ENCODE measurements around the gene SEC16A.
A peak's percentile ranks its signal among the peaks of the same experiment; 100 is the strongest.

Gene SEC16A

DNA sequence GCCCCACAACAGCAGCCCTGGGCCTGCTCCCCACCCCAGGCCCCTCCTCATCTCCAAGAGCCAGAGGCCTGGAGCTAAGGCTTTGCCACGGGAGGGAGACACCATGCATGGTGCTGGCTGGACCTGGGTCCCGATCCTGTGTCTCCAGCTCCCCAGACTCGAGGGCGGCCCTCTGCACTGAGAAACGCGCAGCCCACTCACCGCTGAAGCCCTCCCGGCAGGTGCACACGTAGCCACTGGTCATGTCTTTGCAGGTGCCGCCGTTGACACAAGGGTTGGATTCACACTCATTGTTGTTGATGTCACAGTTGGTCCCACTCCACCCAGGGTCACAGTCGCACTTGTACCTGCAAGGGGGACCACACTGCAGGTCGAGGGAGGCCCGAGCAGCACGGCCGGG lies 30.4 kb upstream of the SEC16A start:
- TF ChIP-seq, protein P1, sequence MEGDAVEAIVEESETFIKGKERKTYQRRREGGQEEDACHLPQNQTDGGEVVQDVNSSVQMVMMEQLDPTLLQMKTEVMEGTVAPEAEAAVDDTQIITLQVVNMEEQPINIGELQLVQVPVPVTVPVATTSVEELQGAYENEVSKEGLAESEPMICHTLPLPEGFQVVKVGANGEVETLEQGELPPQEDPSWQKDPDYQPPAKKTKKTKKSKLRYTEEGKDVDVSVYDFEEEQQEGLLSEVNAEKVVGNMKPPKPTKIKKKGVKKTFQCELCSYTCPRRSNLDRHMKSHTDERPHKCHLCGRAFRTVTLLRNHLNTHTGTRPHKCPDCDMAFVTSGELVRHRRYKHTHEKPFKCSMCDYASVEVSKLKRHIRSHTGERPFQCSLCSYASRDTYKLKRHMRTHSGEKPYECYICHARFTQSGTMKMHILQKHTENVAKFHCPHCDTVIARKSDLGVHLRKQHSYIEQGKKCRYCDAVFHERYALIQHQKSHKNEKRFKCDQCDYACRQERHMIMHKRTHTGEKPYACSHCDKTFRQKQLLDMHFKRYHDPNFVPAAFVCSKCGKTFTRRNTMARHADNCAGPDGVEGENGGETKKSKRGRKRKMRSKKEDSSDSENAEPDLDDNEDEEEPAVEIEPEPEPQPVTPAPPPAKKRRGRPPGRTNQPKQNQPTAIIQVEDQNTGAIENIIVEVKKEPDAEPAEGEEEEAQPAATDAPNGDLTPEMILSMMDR (IDR thresholded peaks at IDR 0.05; ENCODE audit: borderline replicate concordance, control extremely low read depth, extremely low read depth, insufficient read depth, missing control alignments) = no peak
- no peak for DNase-seq (ENCODE audit: low spot score)
- in situ Hi-C loops (cut with MboI; ENCODE audit: low sequenced_read_pairs, unreplicated experiment) = no loop called here

DNA sequence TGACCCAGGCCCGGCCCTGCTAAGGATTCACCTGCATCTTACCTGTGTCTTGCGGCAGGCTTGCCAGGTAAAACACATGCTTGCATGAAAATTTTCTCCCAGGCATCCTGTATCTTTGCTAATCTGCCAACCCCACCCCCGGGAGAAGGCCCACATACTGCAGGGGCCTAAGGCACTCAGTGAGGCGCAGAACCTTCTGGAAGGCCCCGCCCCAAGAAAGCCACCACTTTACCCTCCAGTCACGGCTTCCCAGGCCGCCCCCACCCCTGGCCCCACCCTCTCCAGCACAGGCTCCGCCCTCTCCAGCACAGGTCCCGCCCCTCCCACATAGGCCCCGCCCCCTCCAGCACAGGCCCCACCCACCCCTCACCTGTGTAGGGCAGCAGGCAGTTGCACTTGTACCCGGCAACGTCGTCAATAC lies 29.8 kb upstream of the SEC16A start:
- in situ Hi-C loops (cut with MboI; ENCODE audit: low sequenced_read_pairs, unreplicated experiment) = no loop called here
- DNase-seq (ENCODE audit: low spot score) = peak; percentile 78
- TF ChIP-seq, protein P1 (IDR thresholded peaks at IDR 0.05; ENCODE audit: borderline replicate concordance, control extremely low read depth, extremely low read depth, insufficient read depth, missing control alignments) = no peak

DNA sequence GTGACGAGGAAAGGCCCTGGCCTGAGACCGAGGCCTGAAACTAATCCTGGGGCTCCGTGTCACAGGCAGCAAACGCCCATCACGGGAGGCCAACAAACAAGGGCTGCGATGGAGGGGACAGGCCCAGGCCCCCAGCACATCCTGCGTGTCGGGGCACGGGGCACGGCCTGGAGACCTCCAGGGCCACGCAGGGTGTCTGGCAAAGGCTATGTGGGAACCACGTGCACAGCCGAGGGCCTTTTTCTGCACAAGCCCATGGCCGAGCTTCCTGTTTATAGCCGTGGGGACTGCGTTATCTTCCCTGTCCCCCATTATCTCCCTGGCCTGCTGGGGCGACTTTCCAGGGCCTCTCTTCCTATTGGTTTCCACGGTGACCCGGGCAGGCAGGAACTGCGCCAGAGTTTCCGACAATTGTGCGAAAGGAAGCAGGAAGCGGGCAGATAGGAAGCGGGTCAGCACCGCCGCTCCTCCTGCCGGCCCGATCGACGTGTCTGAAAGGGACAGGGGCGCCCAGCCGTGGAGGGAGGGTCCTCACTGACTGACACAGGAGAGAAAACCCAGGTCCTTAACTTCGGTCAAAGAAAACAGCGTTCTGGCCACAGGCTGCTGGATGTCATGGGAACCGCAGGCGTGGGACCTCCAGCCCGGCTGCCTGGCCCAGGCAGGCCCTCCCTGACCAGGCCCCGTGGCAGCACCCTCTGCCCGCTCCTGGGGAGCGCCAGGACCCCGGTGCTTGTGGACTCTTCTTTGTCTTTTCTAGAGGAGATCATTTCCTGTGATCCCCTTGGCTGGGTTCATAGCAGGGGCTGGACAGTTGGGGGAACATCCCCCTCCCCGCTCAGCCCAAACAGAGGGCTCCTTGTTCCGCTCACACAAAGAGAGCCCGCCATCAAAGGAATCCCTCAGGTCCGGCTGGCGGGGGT lies 29.1 kb upstream of the SEC16A start:
- TF ChIP-seq, protein P1 (IDR thresholded peaks at IDR 0.05; ENCODE audit: borderline replicate concordance, control extremely low read depth, extremely low read depth, insufficient read depth, missing control alignments) = no peak
- no peak for DNase-seq (ENCODE audit: low spot score)
- in situ Hi-C loops (cut with MboI; ENCODE audit: low sequenced_read_pairs, unreplicated experiment) = no loop called here

DNA sequence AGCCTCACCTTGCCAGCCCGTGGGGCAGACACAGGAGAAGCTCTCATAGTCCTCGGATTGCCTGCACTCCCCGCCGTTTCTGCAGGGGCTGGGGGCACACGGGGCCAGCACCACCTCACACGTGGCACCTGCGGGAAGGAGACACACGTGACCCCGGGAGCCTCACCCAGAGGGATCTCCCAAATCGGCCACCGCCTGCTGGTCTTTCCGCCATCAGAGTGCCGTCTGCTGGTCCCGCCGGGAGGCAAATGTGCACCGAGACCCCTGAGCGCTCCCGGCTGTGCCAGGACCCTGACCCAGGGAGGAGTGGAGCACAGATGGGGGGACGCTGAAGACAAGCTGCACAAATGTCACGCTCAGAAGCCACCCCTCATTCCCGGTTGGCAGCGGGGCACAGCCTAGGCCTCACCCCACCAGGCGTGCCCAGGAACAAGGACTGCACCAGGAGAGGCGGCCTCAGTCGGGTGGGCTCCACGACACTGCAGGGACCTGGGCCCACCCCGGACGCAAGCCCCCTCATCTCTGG lies 28.4 kb upstream of the SEC16A start:
- in situ Hi-C loops (cut with MboI; ENCODE audit: low sequenced_read_pairs, unreplicated experiment) = no loop called here
- TF ChIP-seq, protein P1 (IDR thresholded peaks at IDR 0.05; ENCODE audit: borderline replicate concordance, control extremely low read depth, extremely low read depth, insufficient read depth, missing control alignments) = no peak

DNA sequence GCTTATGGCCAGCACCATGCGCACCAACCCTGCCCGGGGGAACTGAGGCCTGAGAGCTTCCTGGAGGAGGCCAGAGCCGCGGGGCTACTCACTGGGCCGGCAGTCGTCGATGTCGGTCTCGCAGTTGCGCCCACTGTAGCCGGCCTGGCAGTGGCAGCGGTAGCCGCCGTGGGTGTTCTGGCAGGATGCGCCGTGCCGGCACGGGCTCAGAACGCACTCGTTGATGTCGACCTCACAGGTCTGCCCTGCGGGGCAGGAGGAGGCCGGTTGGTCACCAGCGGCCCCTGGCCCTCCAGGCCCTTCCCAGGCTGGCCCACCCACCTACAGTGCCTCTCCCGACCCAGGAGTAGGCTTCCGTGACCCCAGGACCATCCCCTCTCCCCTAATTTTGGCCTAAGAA lies 27.7 kb upstream of the SEC16A start:
- no peak for DNase-seq (ENCODE audit: low spot score)
- TF ChIP-seq, protein P1 (IDR thresholded peaks at IDR 0.05; ENCODE audit: borderline replicate concordance, control extremely low read depth, extremely low read depth, insufficient read depth, missing control alignments) = no peak
- in situ Hi-C loops (cut with MboI; ENCODE audit: low sequenced_read_pairs, unreplicated experiment) = no loop called here

More for the DNA sequence above, 28.4 kb upstream of the SEC16A start:
- DNase-seq (ENCODE audit: low spot score) = no peak

DNA sequence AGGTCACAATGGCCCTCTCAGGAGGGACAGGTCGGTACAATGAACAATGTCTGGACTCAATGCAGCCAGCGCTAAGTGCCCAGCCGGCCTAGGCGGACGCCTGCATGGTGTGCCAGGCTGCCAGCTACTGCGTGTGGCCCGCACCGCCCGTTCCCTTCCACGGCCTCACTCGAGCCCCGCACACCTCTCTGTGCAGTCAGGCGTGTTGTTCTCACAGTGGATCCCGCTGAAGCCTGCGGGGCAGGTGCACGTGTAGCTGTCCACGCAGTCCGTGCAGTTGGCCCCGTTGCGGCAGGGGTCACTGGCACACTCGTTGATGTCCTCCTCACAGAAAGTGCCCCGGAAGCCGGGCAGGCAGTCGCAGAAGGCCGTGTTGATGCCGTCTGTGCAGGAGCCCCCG lies 26.7 kb upstream of the SEC16A start:
- no peak for DNase-seq (ENCODE audit: low spot score)
- in situ Hi-C loops (cut with MboI; ENCODE audit: low sequenced_read_pairs, unreplicated experiment) = no loop called here
- TF ChIP-seq, protein P1 (IDR thresholded peaks at IDR 0.05; ENCODE audit: borderline replicate concordance, control extremely low read depth, extremely low read depth, insufficient read depth, missing control alignments) = no peak

Measured in GM13976 (cell line).